GM21447 (cell line): ENCODE measurements around the gene ATP11A.

Experiments
- ATAC-seq: cut with Tn5 transposase; IDR thresholded peaks from one replicate; pipeline ENCODE4 v1.9.1; 2021; ENCODE audit not compliant: unreplicated experiment

The ATP11A gene

GRCh38 chr13:112888238-112889111 lies 198.6 kb downstream of the ATP11A start:
- ATAC-seq: no peak

GRCh38 chr13:112889351-112890290 lies 199.8 kb downstream of the ATP11A start:
- ATAC-seq: no peak

DNA sequence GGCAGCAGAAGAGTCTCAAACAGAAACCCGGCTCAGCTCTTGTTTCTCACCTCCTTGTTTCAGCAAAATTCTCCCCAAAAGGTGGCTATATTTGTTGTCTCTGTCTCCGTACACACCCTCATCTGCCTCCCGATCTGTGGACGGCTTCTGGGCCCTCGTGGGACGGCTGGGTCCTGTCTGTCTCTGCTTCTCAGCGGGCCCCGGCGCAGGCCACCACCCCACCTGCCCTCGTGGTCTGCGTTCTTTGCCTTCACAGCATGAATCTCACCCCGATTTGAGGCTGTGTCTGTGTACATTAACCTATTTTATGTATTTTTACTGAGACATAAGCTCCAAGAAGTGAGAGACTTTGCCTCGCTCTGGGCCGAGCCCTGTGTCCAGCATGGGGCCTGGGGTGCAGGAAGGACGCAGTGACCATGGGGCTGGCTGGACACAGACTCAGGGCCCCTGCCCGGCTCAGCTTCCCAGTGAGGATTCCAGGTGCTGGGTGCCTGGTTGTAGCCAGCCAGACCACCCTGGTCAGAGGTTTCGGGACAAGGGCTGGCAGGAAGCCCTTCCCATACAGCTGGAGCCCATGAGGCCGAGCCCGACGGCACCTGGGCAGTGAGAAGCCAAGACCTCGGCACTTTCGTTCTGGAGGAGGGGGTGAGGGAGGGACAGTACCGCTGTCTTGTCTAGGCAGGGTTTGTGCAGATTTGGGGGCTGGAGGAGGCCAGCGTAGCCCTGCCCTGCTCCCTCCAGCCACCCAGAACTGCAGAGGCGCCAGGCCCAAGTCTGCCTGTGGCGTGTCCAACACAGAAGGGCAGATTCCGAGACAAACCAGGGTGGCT lies 200.7 kb downstream of the ATP11A start:
- ATAC-seq: no peak

- ATAC-seq: no peak
These were observed 201.9 kb downstream of the ATP11A start for GRCh38 chr13:112891477-112892401.

DNA sequence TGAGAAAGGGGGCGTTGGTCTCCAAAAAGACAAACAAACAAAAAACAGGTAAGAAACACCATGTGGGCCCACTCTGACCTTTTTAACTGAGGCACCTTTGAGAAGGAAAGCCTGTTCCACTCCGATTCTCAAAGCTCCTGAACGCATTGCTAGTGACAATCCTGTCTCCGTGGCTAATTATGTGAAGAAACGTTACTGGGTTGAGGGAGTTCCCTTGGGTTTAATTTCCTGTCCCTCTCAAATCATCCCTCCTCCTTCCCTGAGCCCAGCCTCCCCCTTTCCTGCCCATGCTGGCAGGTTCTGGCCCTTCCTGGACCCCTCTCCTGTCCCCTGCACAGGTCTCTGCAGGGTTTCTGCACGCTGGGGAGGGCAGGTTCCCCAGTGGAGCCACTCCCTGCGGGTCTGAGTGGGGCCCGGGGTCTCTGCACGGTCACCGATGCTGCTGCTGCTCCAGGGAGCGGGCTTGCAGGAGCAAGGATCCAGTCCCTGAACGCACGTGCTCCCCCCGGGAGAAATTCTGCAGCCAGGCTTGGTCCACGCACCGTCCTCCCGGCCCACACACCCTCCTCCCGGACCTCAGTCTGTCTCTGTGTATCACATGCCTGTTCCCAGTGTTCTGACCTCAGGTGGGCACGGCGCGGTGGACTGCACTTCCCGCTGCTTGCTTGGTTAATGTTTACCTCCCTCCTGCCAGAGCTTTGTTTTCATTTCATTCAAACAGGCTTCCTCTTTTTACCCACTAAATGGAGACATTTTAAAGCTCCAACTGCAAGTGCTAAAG lies 202.8 kb downstream of the ATP11A start:
- ATAC-seq: peak; percentile 47

- no peak for ATAC-seq
These were observed 203.3 kb downstream of the ATP11A start for GRCh38 chr13:112893207-112893569.

DNA sequence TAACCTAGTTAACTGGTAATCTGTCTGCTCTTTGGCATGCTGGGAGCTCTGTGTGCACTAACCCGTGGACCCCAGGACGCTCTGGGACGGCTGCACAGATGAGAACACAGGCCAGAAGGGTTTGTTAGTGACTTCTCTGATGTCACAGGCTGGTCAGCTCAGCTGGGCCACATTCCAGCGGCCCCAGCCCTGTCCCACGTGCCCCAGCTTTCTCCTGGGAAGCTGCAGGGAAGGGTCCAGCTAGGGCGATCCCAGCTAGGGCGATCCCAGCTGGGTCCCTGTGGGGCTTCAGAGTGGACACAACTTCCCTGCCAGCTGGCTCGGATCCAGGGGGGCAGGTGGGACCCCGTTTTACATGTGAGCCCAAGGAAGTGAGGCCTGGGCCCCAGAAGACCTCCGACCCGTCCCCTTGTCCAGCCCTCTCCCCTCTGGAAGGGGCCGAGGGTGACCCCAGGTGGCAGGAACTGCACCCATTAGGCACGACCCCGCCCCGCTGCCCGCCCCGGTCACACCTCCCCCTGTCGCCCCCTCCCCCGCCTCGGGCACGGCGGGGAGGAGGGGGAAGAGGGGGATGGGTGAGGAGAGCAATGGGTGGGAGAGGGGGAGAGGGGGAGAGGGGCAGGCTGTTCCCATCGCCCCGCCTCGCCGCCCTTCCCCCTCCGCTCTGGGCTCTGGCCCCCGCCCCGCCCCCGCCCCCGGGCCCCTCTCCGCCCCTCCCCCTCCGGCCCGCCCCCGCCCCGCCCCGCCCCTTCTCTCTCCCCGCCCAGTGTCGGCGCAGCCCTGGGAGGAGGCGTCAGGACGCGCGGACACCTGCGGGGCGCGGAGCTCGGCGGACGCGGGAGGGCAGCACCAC lies 204.0 kb downstream of the ATP11A start:
- ATAC-seq: no peak

DNA sequence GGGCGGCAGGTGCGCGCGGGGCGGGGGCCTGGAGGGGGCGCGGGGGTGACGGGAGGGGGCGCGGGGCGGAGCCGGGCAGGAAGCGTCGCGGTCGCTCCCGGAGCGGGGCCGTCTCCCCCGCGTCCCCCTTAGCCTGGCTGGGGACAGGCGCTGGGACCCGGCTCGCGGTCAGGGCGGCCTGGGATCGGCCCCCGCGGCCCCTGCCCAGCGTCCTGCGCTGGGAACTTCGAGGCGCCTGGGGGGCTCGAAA lies 204.5 kb downstream of the ATP11A start:
- ATAC-seq: no peak

DNA sequence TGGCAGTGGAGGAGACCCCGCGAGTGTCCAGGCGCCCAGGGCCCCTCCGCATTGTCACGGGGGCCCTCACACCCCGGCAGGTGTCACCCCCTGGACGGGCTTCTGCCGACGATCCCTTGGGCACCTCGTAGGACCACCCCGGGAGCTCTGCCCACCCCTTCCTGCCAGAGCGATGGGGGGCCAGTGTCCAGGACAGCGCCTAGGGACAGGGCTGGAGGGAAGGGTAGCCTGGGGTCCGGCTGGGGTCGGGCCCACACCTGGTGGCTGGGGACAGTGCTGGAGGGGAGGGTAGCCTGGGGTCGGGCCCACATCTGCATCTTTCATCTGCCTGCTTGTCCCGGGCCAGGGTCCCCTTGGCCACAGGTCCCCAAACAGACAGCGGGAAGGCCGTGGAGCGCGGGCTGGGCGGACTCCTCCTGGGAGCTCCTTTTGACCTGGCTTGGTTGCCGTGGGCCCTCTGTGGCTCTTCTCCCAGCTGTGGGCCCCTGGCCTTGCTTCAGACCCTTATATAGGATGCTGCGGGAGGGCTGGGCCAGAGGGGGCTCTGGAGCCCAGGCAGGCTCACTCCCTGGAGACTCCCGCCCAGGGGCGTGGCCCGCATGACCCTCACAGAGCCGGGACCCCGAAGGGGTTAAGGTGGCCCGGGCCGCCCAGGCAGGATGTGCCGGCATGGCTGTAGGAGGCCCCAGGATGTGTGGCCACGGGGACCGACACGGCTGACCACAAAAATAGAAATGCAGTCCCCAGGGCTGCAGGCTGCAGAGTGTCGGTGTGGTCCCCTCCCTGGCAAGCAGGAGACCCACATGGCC lies 205.0 kb downstream of the ATP11A start:
- no peak for ATAC-seq

- no peak for ATAC-seq
These were observed 206.0 kb downstream of the ATP11A start for GRCh38 chr13:112895521-112896465.

DNA sequence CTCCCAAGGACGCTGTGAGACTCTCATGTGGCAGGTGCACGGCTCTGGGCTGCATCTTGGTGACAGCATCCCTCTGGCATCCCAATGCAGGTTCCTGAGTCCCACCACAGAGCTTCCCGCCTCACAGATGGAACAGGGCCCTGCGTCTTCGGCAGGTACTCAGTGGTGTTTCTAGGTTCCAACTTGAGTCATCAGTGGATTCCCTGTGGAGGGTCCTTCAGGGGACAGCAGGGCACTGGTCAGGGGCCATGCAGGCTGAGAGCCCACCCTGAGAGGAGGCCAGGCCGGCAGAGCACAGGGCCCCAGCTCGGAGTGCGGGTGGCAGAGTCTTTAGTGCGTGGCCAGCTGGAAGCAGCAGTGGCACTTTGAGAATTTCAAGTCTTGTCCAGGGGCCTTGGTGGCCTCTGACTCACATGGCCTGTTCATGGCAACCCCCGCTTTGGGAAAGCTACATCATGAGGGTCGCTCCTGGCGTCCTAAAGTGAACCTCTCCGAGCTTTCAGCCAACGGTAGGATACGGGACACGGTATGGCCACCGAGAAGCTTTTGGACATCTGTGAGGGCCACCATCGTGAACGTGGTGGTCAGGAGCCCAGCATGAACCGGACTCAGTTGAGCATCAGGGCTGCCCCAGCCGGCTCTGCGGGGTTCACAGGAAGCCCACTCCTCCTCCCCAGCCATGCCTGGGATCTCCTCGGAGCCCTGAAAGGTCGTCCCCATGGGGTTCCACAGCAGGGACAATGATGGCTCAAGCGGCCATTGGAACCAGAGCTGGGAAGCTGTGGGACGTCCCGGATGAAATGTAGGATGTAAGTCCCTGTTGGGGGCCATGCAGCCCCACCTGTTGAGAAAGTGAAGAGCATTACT lies 207.1 kb downstream of the ATP11A start:
- no peak for ATAC-seq

DNA sequence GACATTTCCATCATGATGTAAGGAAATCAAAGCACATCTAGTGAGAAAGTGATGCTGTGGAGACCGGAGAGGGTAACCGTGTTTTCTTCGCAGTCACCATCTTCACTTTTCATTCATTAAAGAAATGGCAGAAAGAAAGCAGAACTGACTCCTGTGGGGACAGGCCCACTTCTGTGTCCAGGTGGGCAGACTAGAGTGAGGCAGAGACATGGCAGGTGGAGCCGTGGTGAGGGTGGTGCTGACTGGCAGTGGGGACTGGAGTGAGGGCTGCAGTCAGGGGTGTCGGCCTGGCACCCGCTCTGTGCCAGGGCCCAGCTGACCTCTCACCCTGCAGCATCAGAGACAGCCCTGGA lies 207.7 kb downstream of the ATP11A start:
- ATAC-seq: no peak

- no peak for ATAC-seq
These were observed 208.2 kb downstream of the ATP11A start for GRCh38 chr13:112897956-112898620.

- ATAC-seq: no peak
These were observed 208.9 kb downstream of the ATP11A start for GRCh38 chr13:112898621-112899280.
